NCI-H2196 treated with DMSO at 0.1 percent for 48 hours (cell line): ENCODE data around the gene FOXF2.

Experiments used
- DNase-seq: peaks from one replicate; lab custom pipeline; 2025; ENCODE audit not compliant: unreplicated experiment; lab: John Stamatoyannopoulos, UW

FOXF2 gene

DNA sequence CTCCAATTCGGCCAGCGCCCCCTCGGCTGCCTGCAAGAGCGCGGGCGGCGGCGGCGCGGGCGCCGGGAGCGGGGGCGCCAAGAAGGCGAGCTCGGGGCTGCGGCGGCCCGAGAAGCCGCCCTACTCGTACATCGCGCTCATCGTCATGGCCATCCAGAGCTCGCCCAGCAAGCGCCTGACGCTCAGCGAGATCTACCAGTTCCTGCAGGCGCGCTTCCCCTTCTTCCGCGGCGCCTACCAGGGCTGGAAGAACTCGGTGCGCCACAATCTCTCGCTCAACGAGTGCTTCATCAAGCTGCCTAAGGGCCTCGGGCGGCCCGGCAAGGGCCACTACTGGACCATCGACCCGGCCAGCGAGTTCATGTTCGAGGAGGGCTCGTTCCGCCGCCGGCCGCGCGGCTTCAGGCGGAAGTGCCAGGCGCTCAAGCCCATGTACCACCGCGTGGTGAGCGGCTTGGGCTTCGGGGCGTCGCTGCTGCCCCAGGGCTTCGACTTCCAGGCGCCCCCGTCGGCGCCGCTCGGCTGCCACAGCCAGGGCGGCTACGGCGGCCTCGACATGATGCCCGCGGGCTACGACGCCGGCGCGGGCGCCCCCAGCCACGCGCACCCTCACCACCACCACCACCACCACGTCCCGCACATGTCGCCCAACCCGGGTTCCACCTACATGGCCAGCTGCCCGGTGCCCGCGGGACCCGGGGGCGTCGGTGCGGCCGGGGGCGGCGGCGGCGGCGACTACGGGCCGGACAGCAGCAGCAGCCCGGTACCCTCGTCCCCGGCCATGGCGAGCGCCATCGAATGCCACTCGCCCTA lies 963 bp downstream of the FOXF2 start:
- no peak for DNase-seq

DNA sequence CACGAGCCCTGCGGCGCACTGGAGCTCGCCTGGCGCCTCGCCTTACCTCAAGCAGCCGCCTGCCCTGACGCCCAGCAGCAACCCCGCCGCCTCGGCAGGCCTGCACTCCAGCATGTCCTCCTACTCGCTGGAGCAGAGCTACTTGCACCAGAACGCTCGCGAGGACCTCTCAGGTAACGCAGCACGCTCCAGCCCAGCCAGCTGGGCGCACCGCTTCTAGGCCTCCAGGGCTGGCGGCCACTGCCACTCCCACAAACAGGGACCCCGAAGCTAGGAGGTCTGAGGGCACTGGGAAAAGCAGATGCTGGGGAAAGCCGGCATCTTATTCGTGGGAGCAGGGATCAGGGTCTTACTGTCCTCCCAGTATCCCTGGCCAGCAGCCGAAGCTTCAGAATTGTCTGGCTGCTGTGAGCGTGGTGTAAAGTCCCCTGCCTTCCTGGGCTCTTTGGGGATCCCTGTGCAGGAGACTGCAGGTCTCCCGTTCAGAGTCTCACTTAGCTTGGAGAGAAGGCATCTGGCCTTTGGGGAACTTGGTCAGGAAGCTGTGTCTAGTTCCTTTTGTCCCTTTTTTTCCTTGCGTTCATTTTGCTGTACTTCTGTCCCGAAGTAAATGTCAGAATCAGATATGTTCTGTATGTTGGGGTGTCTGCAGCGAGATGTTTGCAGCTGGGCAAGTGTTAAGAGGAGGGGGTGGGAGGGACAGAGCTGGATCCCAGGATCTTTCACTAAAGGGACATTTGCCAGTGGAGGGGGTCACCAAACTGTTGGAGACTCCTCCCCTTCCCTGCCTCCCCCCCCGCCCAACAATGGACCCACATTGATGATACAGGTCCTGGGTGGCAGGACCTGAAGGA lies 1.8 kb downstream of the FOXF2 start:
- DNase-seq, result no peak

DNA sequence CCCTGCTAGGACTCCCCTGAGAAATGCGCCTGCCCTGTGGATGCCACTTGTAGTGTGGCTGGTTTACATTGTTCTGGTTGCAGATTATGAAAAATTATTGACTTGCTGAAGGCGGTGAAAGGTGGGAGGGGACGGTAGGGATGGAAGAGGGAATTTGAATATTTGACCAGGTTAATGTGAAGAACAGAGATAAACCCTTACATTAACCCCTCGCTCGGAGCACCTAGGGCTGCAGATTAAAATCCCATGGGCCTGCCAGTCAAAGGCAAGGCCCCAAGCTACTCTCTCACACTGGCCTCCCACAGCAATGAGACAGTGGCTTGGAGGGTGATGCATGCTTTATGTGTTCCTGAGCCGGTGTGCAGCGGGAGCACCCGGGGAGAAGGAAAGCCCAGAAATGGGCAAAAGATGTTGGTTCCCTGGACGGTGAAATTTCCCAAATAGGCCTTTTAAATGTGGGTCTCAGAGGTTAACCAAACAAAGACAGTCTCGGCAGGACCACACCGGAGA lies 2.5 kb downstream of the FOXF2 start:
- DNase-seq, result no peak

DNA sequence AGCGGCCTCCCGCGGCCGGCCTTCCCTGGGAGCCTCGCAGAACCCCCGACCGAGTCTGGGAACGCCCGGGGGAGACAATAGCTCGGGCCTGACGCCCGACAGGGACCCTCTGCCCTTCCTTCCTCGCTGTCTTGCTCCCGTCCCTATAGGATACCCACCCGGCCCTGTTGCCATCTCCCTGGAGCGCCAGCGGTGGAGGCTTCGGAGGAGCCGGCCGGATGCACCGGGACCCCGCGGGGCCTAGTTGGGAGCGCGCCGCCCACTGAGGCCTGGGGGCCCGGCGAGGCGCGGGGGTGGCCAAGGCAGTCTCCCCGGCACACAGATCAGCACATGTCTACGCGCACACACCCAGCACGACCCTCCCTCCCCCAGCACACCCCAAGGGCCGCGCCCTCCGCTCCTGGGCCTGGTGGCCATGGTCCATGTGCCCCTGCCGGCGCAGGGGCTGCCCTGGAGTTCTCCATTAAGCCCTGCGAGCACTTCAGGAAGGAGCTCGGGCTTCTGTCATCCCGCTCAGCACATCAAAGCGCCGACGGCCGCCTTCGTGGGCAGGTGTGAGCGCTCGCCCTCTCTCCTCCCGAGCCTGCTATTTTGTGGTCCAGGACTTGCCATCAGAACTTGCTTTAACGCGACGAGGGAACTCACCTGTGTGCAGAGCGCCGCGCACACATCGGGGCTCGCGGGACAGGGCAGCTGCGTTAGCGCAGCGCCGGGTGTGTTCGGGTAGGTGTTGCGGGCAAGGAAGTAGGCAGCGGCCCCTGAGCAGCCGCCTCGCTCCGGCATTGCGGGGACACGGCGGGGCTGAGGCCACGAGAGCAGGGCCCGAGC lies 3.7 kb downstream of the FOXF2 start:
- no peak for DNase-seq

DNA sequence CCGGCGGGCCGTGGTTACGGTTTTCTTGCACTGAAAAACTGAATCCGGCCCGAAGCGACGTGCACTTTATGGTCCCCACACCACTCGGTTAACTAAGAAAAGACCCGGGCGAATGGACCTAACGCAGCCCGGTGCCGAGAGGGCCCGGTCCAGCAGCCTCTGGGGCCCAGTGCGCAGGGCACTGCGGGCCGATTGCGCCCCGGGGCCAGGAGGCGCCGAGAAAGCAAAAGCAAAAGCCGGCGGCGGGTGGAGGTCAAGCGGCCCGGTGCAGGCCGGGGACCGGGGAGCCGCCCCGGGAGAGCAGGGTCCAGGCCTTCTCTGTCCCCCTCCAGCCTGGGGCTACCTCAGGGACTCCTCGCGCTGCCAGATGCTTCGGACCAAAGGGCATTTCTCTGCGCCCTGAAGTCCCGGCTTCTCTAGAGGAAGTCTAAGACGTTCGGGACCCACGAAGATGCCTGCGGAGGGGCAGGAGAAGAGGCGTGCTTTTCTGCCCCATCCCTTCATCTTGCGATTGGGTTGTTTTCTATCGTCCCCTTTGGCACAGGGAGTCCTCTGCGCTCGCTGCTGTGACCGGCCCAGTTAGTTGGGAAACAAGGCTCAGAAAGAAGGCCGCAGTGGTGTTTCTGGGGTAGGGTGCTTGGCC lies 4.4 kb downstream of the FOXF2 start:
- no peak for DNase-seq

DNA sequence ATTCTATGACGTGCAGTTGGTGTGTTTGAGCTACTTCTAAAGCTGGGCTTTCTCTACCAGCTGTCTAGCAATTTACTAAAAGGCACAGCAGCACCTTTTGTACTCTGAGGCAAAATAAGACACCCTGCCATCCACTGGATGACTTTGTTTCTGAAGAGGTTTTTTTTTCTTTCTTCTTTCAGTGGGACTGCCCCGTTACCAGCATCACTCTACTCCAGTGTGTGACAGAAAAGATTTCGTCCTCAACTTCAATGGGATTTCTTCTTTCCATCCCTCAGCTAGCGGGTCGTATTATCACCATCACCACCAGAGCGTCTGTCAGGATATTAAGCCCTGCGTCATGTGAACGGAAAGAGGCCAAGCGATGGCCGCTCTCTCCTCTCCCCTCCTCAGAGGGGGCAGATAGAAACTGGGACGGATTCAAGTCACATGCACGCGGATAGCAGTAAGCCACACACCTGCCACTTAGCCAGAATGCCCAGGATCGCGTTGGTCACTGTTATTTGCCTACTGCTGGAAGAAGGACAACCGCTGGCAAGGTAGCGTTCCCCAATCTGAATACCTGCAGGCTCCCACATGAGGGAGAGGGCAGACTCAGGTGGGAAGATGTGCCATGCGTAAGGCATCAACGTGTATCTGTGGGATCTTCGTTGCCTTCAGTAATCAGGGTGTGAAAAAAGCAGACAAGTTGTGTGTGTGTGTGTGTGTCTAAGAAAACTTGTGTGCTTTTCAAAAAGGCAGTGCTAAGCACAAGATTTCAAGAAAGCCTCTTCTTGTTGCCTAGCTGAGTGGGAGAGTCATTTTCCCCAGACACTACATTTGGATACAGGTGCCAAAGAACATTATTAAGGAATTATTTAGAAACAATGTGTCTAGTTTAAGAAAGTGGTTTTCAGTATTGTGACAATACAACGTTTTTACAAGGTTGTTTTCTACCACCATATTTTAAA lies 5.4 kb downstream of the FOXF2 start:
- DNase-seq, result no peak

DNA sequence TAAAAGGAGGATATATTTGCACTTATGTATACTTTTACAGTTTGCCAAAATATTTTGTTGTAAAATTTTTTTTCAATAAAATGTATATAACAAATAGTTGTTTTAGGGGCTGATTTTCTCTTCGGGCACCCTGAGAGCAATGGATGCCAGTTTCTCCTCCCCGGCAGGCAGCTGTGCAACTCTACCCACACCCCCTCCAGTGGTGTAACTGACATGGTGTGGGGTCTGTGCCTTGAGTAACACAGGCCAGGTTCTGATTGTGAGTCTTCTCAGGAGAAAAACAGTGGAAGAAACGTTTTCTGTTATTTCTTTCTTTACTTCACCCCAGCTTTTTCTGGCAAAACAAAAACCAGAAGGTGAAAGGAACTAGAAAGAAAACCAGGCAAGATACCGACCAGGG lies 6.1 kb downstream of the FOXF2 start:
- no peak for DNase-seq

DNA sequence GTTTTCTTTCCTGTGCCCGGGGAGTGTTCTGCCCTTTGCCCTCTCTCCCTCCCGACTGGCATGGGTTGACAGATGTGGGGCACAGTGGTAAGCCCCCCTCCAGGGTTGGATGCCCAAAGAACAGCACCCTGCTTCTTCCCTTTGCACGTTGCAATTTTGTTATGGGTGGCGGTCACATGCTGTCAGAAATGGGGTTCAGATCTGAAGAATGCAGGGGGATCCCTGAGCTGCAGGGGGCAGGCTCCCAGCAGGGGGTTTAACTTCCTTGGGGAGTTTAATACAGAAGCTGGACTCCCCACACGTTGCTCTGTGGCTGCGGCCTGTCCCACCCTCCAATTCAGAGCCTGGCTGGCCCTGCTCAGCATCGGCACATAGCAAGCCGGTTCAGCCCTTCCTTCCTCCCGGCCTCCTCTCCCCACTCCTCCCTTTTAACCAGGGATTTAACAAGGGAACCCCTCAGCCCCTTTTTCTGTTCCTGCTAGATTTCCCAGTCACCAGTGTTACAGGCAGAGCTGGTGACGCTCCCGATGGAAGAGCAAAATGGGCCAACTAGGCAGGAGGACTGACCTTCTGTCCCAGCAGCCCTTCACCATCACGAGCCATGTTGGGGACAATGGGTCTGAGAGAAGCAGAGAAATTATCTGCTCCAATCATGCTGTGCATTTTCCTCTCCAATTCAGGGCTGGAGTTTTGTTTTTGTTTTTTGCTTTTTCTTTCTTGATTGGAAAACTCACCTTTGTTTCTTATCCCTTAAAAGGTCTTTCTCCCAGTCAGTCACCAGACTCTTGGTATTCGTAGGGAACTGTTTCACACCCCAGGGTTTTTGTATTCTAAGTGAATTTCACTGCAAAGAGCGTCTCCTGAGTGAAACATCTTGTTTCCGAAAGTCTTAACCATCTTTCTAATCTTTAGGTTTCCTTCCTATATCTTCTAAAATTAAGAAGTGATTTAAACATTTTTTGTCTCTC lies 6.8 kb downstream of the FOXF2 start:
- no peak for DNase-seq

DNA sequence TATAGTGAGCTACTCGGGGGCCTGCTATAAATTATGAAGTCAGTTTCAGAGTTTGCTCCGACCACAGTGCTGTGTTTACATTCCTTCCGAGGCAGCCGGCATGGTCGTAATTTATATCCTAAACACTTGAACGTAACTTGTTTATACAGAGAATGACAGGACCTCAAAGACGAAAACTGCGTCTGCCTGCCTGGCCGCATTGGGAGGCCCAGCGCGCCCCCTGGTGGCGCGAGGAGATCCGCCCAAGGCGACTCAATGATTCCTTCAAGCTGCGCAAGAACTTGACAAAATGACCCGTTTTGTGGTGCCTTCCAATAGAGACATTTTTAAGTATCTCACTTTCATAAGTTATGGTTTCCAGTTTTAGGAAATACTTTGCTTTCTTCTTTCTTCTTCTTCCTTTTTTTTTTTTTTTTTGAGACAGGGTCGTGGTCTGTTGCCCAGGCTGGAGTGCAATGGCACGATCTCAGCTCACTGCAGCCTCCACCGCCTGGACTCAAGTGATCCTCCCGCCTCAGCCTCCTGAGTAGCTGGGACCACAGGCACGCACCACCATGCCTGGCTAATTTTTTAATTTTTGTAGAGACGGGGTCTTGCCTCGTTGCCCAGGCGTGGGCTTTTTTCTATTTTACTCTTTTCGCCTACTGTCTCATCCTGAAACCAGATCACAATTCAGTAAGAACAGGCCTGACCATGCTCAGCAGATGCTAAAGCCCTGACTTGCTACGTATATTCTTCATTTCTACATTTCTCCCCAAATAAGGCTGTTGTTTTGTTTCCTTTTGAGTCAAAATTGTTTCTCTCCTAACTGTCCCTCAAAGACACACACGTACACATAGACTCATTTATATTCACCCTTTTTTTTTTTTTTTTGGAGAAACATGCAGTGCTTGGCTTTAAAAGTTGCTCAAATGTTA lies 7.8 kb downstream of the FOXF2 start:
- DNase-seq, result peak; percentile 34

DNA sequence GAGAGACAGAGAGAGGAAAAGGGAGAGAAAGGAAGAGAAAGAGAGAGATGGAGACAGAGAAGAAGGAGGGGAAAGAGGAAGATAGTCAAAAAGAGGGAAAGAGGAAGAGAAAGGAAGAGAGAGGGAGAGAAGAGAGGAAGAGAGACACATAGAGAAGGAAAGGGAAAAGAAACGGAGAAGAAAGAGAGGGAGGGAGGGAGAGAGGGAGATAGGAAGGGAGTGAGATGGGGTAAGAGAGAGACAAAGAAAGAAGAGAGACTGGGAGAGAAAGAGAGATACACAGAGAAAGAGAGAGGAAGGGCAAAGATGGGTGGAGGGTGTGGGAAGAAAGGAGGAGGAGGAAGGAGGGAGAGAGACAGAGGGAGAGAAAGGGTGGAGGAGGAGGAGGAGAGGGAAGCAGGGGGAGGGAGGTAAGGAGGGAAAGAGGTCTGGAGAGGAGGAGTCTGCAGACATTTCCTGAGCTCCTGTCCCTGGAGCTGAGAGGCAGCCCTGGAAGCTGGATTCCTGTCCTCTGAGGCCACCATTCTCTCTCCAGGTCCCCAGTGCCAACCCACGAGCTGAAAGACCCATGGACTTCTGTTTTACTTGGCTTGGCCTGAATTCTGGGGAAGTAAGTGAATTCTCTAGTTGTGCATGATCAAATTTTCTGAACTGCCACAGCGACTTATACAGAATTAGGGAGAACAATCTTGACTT lies 9.9 kb downstream of the FOXF2 start:
- DNase-seq, result no peak

DNA sequence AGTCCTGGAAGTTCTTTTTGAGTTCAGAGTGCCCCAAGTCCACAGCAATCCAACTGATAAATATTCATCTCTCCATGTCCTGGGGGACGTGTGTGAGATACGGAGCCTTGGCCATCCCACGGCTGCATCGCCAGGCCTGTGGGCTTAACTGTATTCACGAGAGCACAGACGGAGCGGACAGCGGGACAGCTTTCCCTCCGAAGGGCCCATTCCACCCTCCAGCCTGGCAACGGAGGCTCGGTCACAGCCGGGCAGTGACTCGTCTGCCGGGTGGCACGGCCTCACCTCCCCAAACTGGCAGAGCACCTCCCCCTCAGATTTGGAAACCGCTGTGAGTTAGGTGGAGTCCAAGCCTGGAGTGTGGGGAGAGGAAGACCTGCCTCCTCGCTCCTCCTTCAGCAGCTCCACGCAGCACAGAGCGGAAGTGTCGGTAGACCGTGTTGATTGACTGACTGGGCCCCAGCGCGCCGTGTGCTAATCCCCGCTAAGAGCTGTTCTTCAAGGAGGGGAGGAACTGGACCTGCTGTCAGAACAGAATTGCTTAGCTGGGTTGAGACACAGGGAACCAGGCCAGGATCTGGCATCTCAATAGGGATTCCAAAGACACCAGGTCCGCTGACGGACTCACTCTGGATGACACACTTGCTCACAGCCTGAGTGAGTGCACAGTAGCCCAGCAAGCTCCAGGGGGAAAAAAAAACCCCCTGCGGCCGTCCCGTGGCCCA lies 10.9 kb downstream of the FOXF2 start:
- no peak for DNase-seq

DNA sequence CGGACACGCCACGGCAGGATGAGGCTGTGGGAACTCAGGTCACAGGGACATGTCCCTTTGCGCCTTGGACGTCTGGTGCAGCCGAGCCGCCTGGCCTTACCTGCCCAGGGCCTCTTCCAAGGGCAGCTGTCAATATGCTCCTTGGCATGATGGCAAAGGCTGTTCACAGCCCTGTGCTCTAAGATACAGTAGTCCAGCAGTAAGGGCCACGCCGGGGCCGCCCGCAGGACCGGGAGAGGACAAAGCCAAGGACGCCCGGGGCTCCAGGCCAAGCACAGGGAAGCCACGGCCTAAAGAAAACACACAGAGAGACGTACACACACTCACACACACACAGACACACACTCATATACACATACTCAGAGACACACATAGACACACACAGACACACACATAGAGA lies 13.0 kb downstream of the FOXF2 start:
- DNase-seq, result no peak

DNA sequence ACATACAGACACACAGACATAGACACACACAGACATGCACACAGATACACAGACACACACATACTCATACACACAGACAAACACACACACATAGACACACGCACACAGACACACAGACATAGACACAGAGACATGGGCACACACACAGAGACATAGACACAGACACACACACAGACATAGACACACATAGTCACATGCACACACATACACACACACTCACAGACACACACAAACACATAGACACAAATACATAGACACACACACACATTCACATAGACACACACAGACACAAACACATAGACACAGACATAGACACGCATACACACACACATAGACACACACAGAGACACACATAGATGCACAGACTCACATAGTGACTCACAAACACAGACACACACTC lies 13.5 kb downstream of the FOXF2 start:
- no peak for DNase-seq

DNA sequence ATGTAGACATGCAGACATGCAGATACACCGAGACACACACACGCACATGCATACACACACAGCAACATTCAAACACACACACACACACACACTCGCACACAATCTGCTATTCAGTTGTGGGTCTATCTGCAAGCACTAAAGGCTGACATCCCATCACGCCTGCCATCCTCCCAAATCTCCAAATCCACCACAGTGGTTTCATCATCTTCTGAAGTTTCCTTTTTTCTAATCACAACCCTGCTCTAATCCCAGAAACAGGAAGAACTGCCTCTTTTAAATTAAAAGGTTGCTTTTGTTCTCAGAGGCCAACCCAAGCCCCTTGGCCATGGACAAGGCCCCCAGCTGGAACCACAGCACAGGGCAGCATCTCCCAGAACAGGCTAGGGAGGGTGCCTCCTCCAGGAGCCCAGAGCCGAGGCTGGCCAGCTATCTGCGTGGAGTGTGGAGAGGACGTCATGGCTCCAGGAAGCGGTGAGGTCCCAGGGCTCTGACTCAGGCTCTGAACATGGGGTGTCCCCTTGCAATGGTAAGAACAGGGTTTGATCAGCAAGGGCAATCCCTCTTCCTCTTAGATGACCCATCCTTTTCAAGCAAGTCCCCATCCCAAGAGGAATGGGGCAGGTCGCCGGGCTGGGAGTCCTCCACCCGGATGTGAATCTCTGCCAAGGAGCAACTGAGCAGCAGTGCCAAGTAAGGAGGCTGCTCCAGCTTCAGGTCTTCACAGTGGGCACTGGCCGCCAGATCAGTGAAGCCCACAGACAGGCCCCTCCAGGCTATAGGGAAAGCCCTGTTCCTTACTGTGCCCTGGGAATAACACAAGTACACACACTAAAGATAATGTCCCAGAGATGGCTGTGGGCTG lies 14.7 kb downstream of the FOXF2 start:
- DNase-seq, result no peak

DNA sequence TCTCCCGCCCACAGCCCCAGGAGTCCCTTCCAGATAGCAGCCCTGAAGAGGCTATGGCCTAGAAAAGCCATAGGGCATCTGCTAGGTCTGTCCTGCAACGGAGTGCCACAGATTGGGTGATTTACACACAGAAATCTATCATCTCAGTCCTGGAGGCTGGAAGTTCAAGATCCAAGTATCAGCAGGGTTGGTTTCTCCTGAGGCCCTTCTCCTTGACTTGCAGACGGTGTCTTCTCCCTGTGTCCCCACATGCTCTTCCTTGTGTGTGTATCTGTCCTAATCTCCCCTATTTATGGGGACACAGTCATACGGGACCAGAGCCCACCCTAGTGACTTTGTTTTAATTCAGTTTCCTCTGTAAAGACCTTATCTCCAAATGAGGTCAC lies 15.3 kb downstream of the FOXF2 start:
- DNase-seq, result no peak
